Stimulated activated CD4-positive, alpha-beta T cell treated with anti-CD3 and anti-CD28 coated beads, Interleukin-12 subunit alpha, Interleukin-12 subunit beta, amount 100 ng/mL, for 48 hours (primary cell): Measurements from ENCODE around the gene EIF3B.
A peak's percentile ranks its signal among the peaks of the same experiment; 100 is the strongest.
"Not testable (repeated sequence)": the region's sequence is repeated elsewhere in the genome, so short reads cannot be mapped to it uniquely, and the experiment has no call there.

Source experiments
- DNase-seq, 3 donors: peaks; one replicate each; pipeline ENCODE4 v3.0.0-alpha.2; 2020; ENCODE audit warnings: low read depth in 2 of 3, low spot score in 1 of 3

Gene EIF3B

GRCh38 chr7:2354186-2354938, at the start of gene EIF3B:
EIF3B (plus strand) TSS chr7:2354827; CDS start chr7:2354922, 95 bp downstream.
- DNase-seq = peak; percentile 81 to 87 (median 83)

- DNase-seq = not testable (repeated sequence)
Observed at GRCh38 chr7:2305258-2305657, 49.4 kb upstream of the EIF3B start.

GRCh38 chr7:2306688-2307087, 47.9 kb upstream of the EIF3B start:
- DNase-seq = no peak

- no peak for DNase-seq
Observed at GRCh38 chr7:2307690-2308107, 46.9 kb upstream of the EIF3B start.

GRCh38 chr7:2309889-2310331, 44.7 kb upstream of the EIF3B start:
- DNase-seq = no peak

- DNase-seq = no peak
Observed at GRCh38 chr7:2312267-2312929, 42.2 kb upstream of the EIF3B start.

- DNase-seq = no peak
Observed at GRCh38 chr7:2313450-2314208, 41.0 kb upstream of the EIF3B start.

GRCh38 chr7:2314209-2314955, 40.2 kb upstream of the EIF3B start, which contains the start of gene SNX8:
SNX8 (minus strand) TSS chr7:2314441; CDS start chr7:2314421, 20 bp downstream.
- peak; percentile 92 to 98 (median 93) for DNase-seq

- not testable (repeated sequence) for DNase-seq
Observed at GRCh38 chr7:2314956-2315530, 39.6 kb upstream of the EIF3B start.

GRCh38 chr7:2315787-2316186, 38.8 kb upstream of the EIF3B start:
- DNase-seq = no peak

GRCh38 chr7:2316578-2316977, 38.0 kb upstream of the EIF3B start:
- no peak for DNase-seq

GRCh38 chr7:2317556-2318293, 36.9 kb upstream of the EIF3B start:
- DNase-seq = no peak

GRCh38 chr7:2321020-2321419, 33.6 kb upstream of the EIF3B start:
- DNase-seq = no peak

- no peak for DNase-seq
Observed at GRCh38 chr7:2325162-2325561, 29.5 kb upstream of the EIF3B start.

- DNase-seq = no peak
Observed at GRCh38 chr7:2326951-2327350, 27.7 kb upstream of the EIF3B start.

- DNase-seq = no peak
Observed at GRCh38 chr7:2330493-2330892, 24.1 kb upstream of the EIF3B start.

GRCh38 chr7:2331707-2332106, 22.9 kb upstream of the EIF3B start:
- no peak for DNase-seq

- DNase-seq = not testable (repeated sequence)
Observed at GRCh38 chr7:2332606-2333231, 21.9 kb upstream of the EIF3B start.

GRCh38 chr7:2336626-2337299, 17.9 kb upstream of the EIF3B start:
- no peak for DNase-seq
